NCI-H2081 treated with DMSO at 0.1 percent for 48 hours (cell line): ENCODE data around the gene C3orf38.
"Not testable (repeated sequence)": the region's sequence is repeated elsewhere in the genome, so short reads cannot be mapped to it uniquely, and the experiment has no call there.

Experiments used
- DNase-seq: peaks from one replicate; lab custom pipeline; 2025; lab: John Stamatoyannopoulos, UW

Gene C3orf38

DNA sequence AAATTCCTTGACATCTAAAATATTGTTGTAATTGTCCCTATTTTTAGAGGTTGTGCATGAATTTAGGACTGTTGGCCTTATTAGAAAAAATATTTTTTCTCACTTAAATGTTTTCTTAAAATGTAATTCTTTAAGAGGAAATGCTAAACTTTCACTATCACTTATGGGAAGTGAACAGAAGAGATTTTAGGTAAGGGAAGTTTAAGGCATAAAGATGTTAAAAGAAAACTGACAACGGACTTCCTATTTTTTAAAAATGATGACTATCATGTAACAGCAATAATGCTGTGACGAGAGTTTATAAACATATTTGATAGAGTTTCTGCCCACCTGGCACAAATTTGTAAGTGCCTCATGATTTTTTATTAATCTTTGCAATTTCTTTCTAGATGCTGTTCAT, 3.1 kb downstream of the C3orf38 start:
- no peak for DNase-seq

GRCh38 chr3:88166419-88166971, 16.7 kb downstream of the C3orf38 start:
- no peak for DNase-seq

DNA sequence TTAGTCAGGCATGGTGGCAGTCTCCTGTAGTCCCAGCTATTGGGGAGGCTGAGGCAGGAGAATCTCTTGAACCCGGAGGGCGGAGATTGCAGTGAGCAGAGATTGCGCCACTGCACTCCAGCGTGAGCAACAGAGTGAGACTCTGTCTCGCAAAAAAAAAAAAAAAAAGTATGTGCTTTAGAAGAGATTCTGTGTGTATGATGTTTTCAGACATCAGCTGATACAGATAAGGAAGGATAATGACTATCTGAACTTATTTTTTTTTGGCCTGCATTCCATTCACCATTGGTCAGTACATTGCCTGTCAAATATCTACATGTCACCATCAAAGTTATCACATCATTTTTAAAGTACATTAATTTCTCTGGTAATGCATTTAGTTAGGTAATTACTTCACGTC, 17.4 kb downstream of the C3orf38 start:
- no peak for DNase-seq

DNA sequence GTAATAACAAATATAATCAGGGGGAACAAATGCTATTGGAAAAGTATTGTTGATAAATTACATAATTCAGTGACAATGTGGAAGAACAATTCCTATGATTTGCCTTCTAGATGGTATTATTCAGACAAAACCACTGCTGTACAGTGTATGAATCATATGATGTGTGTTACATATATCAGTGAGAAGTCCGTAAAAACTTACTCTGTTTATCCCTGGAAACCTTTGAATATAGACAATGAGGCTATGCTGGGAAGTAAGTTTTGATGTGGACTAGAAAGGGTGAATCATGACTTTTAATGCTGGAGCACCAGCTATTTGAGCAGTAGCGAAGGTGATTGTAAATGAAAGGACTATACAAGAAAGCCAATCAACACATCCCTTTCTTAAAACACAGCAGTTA, 17.9 kb downstream of the C3orf38 start:
- no peak for DNase-seq

GRCh38 chr3:88168171-88168570, 18.4 kb downstream of the C3orf38 start:
- DNase-seq, result no peak

DNA sequence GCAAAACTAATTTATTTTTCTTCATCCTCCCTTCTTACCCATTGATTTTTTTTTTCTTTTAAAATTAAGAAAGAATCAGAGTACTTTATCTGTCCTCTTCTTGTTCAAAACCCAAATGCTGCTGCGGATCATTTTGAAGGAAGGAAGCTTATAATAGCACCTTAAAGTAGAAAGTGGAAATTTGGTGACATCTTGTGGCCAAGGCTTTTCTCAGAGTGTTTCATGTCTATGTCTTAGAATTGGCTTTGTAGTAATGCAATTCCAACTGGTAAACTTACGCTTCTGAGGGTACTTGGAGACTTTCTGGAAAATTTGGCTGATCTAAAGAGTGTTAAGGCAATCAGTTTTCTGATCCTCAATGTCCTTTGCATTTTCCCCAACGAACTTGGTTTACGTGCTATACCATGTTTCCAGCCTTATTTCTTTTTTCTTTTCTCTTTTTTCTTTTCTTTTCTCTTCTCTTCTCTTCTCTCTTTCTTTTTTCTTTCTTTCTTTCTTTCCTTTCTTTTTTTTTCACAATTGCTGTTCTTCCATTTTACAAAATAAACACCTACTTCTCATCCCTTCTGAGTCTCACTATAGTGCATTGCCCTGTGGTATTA, 30.7 kb downstream of the C3orf38 start:
- no peak for DNase-seq

DNA sequence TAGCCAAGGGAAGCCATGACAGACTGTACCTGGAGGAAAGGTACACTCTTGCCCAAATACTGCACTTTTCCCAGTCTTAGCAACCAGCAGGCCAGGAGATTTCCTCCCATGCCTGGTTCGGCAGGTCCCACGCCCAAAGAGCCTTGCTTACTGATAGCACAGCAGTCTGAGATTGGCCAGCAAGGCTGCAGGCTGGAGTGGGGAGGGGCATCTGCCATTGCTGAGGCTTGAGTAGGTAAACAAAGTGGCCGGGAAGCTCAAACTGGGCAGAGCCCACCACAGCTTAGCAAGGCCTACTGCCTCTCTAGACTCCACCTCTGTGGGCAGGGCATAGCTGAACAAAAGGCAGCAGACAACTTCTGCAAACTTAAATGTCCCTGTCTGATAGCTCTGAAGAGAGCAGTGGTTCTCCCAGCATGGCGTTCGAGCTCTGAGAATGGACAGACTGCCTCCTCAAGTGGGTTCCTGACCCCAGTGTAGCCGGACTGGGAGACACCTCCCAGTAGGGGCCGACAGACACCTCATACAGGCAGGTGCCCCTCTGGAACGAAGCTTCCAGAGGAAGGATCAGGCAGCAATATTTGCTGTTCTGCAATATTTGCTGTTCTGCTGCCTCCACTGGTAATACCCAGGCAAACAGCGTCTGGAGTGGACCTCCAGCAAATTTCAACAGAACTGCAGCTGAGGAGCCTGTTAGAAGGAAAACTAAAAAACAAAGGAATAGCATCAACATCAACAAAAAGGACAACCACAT, 32.6 kb downstream of the C3orf38 start:
- DNase-seq, result not testable (repeated sequence)

DNA sequence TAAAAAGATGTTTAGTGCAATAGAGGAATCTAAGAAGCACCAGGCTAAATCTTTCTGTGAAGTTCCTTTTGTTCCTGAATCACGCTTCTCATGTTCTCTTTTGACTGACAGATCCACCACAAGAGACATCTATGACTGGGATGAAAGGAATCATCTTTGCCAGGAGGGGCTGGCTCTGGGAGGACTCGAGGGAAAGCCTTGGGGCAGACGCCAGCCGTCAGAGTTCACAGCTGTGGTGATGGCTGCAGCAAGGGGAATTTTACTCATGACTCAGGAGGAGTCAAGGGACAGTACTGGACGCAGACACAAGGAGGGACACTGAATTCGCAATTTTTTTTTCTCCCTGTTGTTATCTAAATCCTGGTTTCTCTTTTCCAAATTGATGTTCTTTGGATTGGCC, 38.7 kb downstream of the C3orf38 start:
- DNase-seq, result no peak

GRCh38 chr3:88189361-88189810, 39.6 kb downstream of the C3orf38 start:
- no peak for DNase-seq

GRCh38 chr3:88191872-88192409, 42.2 kb downstream of the C3orf38 start:
- no peak for DNase-seq

DNA sequence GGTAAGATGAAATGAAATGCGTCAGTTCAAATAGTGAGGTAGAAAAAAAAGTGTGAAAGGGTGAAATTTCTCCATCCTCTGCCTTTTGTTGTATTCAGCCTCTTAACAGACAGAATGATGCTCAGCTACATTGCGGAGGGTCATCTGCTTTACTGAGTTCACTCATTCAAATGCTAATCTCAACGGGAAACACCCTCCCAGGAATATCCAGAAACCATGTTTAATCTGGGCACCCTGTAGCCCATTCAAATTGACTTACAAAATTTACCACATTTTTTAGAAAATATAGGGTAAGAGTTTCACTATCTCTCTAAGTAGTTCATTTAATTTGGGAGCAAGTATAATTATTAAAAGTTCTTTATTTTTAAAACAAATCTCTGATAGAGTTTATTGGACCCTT, 42.9 kb downstream of the C3orf38 start:
- no peak for DNase-seq

DNA sequence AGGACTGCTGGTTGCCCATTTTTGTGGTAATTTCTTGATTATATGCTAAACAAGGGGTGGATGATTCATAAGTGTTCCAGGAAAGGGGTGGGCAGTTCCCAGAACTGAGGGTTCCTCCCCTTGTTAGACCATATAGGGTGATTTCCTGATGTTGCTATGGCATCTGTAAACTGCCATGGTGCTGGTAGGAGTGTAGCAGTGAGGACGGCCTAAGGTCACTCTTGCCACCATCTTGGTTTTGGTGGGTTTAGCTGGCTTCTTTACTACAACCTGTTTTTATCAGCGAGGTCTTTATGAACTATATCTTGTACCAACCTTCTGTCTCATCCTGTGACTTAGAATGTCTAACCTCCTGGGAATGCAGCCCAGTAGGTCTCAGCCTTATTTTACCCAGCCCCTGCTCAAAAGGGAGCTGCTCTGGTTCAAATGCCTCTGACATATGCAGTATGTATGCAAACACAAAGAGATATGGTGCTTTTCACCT, 46.2 kb downstream of the C3orf38 start:
- no peak for DNase-seq

DNA sequence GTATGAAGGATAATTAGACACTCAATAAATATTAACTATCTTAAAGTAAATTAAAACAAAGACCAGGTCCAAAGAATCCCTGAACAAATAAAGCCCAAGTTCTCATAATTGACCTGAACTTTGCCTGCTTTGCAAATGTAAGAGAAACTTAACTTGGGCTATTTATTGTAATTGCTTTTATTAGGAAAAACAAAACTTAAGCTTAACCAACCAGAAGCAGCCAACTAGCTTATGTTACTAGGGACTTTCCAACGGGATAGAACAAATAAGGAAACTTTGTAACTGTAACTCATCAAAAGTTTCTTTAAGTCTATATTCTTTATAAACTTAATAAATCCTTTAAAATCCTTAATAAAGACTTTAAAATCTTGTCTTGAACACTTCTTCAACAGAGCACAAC, 48.4 kb downstream of the C3orf38 start:
- no peak for DNase-seq

DNA sequence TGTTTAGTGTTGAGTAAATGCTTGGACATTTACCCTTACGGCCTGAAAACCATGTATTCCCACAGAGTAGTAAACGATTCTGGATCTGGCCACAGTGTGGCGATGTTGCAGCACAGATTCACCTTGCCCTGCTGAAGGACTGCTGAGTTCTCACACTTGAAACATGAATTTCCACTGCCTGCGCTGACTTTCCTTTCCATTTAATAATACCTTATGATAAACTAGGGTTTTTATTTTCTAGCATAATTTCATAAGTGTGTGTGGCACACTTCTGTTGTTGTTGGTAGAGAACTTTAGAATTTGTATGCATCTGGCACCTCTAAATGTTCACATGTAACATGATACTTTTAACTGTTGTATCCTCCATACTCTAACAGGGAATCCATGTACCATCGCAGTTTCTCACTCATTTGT, 53.9 kb downstream of the C3orf38 start:
- no peak for DNase-seq
